Kidney epithelial cell (primary cell): ENCODE results near the gene HACL1. TPM values are rescaled to one million over a fixed set of nuclear protein-coding genes. Genes with fewer than 3 reads are reported as not detected.

ENCODE experiments used
- DNase-seq: peaks from one replicate; pipeline ENCODE4 v3.0.0-alpha.2; 2010; ENCODE audit warnings: low read depth
- H3K27me3 ChIP-seq: 2 replicates; pipeline ENCODE4 v1.6.0; 2011; ENCODE audit warnings: low read length; ENCODE audit not compliant: control insufficient read depth, insufficient read depth
- H3K36me3 ChIP-seq: 2 replicates; pipeline ENCODE4 v1.5.1; 2011; ENCODE audit warnings: low read length; ENCODE audit not compliant: control insufficient read depth, insufficient read depth
- H3K4me3 ChIP-seq: 2 replicates; pipeline ENCODE4 v1.5.1; 2011; ENCODE audit warnings: low read depth, mild to moderate bottlenecking, control low read depth, low read length
- total RNA-seq: library from RNA; depleted of rRNA; stranded (reverse); fragments of >200 nt; gene quantifications from 2 replicates; pipeline ENCODE4 v1.2.3, GENCODE V29; 2015
- TF ChIP-seq, protein P1 (sequence below): IDR thresholded peaks from 2 replicates; pipeline ENCODE4 v1.5.1; 2011; ENCODE audit warnings: mild to moderate bottlenecking, moderate library complexity, low read length, control low read depth, inconsistent platforms; ENCODE audit not compliant: insufficient read depth, poor library complexity, severe bottlenecking

Gene HACL1
- total RNA-seq, 1 donor from 2014 or later, result 19.8 TPM

DNA sequence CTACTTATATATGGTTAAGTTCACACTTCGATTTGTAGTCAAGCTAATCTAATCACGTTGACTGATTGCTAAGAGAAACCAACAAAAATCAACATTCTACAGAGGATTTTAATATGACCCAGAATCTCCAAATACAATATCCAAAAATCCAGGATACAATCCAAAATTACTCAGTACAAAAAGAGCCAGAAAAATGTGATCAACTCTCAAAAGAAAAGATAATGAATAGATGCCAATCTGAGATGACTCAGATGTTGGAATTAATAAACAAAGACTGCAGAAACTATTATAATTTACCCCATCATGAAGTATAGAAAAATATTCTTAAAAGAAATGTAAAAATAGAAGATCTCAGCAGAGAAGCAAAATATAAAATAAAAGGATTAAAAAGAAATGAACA lies 22.3 kb downstream of the HACL1 start:
- TF ChIP-seq, protein P1, sequence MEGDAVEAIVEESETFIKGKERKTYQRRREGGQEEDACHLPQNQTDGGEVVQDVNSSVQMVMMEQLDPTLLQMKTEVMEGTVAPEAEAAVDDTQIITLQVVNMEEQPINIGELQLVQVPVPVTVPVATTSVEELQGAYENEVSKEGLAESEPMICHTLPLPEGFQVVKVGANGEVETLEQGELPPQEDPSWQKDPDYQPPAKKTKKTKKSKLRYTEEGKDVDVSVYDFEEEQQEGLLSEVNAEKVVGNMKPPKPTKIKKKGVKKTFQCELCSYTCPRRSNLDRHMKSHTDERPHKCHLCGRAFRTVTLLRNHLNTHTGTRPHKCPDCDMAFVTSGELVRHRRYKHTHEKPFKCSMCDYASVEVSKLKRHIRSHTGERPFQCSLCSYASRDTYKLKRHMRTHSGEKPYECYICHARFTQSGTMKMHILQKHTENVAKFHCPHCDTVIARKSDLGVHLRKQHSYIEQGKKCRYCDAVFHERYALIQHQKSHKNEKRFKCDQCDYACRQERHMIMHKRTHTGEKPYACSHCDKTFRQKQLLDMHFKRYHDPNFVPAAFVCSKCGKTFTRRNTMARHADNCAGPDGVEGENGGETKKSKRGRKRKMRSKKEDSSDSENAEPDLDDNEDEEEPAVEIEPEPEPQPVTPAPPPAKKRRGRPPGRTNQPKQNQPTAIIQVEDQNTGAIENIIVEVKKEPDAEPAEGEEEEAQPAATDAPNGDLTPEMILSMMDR, result no peak
- no peaks in the 10 kb centered on the region for H3K36me3 ChIP-seq
- H3K4me3 ChIP-seq, result no peak overlapping the region
- DNase-seq, result no peak
- H3K27me3 ChIP-seq, result no peaks in the 10 kb centered on the region

DNA sequence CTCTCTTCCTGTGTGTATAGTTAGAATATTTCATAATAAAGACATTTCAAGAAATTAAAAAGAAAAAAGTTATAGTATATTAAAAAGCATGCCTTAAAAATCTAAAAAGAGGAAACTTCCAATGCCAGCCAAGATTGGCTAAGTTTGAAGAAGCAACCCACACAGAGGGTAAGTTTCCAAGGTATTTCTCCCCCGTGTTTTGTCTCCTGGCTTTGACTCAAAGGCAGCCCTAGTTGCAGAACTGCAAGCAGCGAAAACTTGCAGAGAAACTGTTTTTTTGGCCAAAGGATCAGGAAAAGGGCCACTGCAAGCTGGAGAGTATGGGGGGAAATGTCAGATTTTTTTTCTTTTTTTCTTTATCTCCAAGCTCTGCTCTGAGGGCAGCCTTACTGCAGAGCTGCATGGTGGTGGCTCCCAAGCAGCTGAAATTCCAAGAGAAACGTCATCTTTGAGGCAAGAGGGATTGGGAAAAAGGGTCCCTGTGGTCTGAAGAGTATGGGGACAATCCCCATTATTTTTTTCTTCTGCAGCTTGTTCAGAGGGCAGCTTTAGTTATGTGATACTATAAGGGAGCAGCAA lies 23.0 kb downstream of the HACL1 start:
- DNase-seq, result no peak
- Histone ChIP-seq H3K36me3 (no peaks in the 10 kb centered on the region), H3K4me3 (no peak overlapping the region), H3K27me3 (no peaks in the 10 kb centered on the region)
- TF ChIP-seq, protein P1, result no peak

DNA sequence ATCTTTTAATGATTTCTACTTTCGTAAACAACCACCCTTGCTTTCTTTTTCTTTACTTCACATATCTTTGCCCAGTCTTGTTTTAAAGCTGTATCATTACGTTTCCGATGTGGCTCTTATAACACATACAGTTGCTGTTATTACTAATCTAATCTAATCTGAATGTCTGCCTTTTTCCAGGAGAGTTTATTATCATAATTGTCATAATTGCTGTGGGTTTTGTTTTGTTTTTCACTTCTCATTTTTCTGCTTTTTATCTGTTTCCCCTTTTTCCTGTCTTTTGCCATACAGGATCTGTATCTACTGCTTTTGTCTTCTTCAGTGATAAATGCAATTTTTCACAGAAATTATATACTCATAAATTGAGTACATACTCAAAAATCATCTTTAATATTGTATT lies 24.9 kb downstream of the HACL1 start:
- H3K36me3 ChIP-seq, result no peaks in the 10 kb centered on the region

DNA sequence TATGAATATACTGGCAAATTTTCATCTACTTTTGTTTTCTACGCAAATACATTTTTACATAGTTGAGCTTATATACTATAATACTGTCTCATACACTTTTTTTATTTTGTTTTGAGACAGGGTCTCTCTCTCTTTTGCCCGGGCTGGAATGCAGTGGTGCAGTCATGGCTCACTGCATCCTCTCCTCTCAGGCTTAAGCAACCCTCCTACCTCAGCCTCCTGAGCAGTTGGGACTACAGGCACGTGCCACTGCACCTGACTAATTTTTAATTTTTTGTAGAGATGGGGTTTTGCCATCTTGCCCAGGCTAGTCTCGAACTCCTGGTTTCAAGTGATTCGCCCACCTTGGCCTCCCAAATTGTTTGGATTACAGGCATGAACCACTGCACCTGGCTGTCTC lies 25.9 kb downstream of the HACL1 start:
- no peaks in the 10 kb centered on the region for H3K36me3 ChIP-seq
- no peaks in the 10 kb centered on the region for H3K27me3 ChIP-seq
- TF ChIP-seq, protein P1, result no peak
- H3K4me3 ChIP-seq, result no peak overlapping the region
- no peak for DNase-seq

More for the DNA sequence above, 24.9 kb downstream of the HACL1 start:
- no peak for DNase-seq
- no peak overlapping the region for H3K4me3 ChIP-seq
- TF ChIP-seq, protein P1, result no peak
- H3K27me3 ChIP-seq, result no peaks in the 10 kb centered on the region

DNA sequence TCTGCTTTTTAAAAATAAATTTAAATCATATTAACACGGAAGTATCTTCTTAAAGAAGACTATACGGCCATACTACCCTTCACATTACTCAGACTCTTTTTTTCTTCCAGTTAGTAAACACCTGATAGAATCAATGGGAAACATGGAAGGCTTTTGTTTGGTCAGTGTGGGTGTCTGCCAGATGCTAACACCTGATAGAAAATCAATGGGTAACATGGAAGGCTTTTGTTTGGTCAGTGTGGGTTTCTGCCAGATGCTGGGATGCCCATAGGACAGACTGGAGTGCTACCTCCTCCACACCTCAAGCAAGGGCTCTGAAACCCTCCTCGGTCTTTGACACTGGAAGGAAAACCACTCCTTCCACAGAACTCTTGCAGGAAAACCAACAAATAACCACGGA lies 29.2 kb downstream of the HACL1 start:
- no peak overlapping the region for H3K4me3 ChIP-seq
- no peaks in the 10 kb centered on the region for H3K27me3 ChIP-seq
- peaks cover 1% of the 10 kb centered on the region for H3K36me3 ChIP-seq
- no peak for DNase-seq
- TF ChIP-seq, protein P1, result no peak

DNA sequence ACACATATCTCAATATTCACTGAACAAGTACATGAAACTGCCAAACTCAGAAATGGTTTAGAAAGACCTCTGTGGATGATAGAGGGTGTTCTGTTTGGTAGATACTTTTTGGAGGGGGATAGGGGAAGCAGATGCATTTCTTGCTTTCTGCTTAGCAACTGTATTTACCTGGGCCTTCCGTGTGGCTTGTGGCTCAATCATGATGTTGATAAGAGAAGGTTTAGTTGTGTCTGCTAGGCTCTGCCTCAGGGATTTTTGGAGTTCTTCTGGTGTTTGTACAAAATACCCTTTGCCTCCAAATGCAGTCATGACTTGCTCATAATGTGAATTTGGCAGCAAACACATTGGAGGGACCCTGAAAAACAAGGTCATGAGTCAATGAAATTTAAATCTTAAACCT lies 38.2 kb downstream of the HACL1 start:
- Histone ChIP-seq H3K36me3 (peaks cover 1% of the 10 kb centered on the region), H3K27me3 (no peaks in the 10 kb centered on the region), H3K4me3 (no peak overlapping the region)
- DNase-seq, result no peak
- TF ChIP-seq, protein P1, result no peak
